GM12865 (cell line): ENCODE results near the gene RBM8A.
A peak's percentile ranks its signal among the peaks of the same experiment; 100 is the strongest.

ENCODE experiments used
- DNase-seq: peaks from one replicate; pipeline ENCODE4 v3.0.0; 2010; ENCODE audit warnings: low read depth
- H3K4me3 ChIP-seq: 2 replicates; pipeline ENCODE4 v1.5.1; 2011; ENCODE audit warnings: mild to moderate bottlenecking, low read depth, low read length, control low read depth
- CTCF ChIP-seq: IDR thresholded peaks from 2 replicates; pipeline ENCODE4 v1.5.1; 2011; ENCODE audit warnings: low read length, control low read depth, low read depth, inconsistent platforms; ENCODE audit not compliant: insufficient read depth; ENCODE audit errors: missing control alignments

The RBM8A gene

GRCh38 chr1:145898756-145899155 is 28.5 kb downstream of the RBM8A start:
- no peak overlapping the region for H3K4me3 ChIP-seq
- no peak for DNase-seq
- no peak for TF ChIP-seq CTCF

GRCh38 chr1:145897969-145898368 is 29.3 kb downstream of the RBM8A start:
- no peak for TF ChIP-seq CTCF
- no peak overlapping the region for H3K4me3 ChIP-seq

GRCh38 chr1:145895471-145895870 is 31.8 kb downstream of the RBM8A start:
- TF ChIP-seq CTCF: no peak
- no peak for DNase-seq
- H3K4me3 ChIP-seq: no peak overlapping the region

More at GRCh38 chr1:145897969-145898368, 29.3 kb downstream of the RBM8A start:
- DNase-seq: no peak

- no peak for TF ChIP-seq CTCF
Observed at GRCh38 chr1:145893306-145894055, 33.8 kb downstream of the RBM8A start.

GRCh38 chr1:145892486-145893087 is 34.7 kb downstream of the RBM8A start:
- DNase-seq: no peak
- no peak for TF ChIP-seq CTCF
- H3K4me3 ChIP-seq: no peak overlapping the region

More at GRCh38 chr1:145893306-145894055, 33.8 kb downstream of the RBM8A start:
- DNase-seq: no peak
- no peak overlapping the region for H3K4me3 ChIP-seq

GRCh38 chr1:145891587-145892485 is 35.4 kb downstream of the RBM8A start:
- no peak overlapping the region for H3K4me3 ChIP-seq
- peak; percentile 58 for DNase-seq
- TF ChIP-seq CTCF: peak; percentile 87
